Vagina (tissue), 2 donors: ENCODE results near the gene SERPINF2.

Source experiments
- POLR2A ChIP-seq, 2 donors: fragments of 450-650 bp; IDR thresholded peaks; one replicate each; pipeline ENCODE4 v1.6.1; 2017; ENCODE audit warnings: antibody characterized with exemption in 2 of 2, mild to moderate bottlenecking in 2 of 2, moderate library complexity in 2 of 2
- POLR2AphosphoS5 ChIP-seq, 2 donors: sonication (generic); formaldehyde crosslinking; IDR thresholded peaks; one replicate each; pipeline ENCODE4 v1.9.0; 2017; ENCODE audit warnings: antibody characterized with exemption in 2 of 2, mild to moderate bottlenecking in 2 of 2, low read depth in 1 of 2; ENCODE audit not compliant: insufficient read depth in 1 of 2
- TF ChIP-seq, protein P1 (sequence below), 3 experiments: fragments of 450-650 bp in 2 of 3; fragments of 200-600 bp in 1 of 3; sonication (generic) in 1 of 3; IDR thresholded peaks; one replicate each; pipeline ENCODE4 v1.5.1; 2017 to 2019; ENCODE audit warnings: antibody characterized with exemption in 3 of 3, mild to moderate bottlenecking in 2 of 3, moderate library complexity in 2 of 3

DNA sequence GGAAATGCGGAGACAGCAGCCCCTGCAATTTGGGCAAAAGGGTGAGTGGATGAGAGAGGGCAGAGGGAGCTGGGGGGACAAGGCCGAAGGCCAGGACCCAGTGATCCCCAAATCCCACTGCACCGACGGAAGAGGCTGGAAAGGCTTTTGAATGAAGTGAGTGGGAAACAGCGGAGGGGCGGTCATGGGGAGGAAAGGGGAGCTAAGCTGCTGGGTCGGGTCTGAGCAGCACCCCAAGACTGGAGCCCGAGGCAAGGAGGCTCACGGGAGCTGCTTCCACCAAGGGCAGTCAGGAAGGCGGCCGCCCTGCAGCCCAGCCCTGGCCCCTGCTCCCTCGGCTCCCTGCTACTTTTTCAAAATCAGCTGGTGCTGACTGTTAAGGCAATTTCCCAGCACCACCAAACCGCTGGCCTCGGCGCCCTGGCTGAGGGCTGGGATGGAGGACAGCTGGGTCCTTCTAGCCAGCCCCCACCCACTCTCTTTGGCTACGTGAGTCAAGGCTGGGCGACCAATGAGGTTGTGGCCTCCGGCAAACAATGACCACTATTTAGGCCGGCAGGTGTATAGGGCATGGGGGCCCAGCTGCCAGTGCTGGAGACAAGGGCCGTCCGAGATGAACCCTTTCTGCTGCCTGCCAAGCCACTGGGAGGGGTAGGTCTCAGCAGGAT is 19.7 kb downstream of the SERPINF2 start:
- TF ChIP-seq POLR2A (IDR thresholded peaks at IDR 0.05) = no peak
- TF ChIP-seq, protein P1, sequence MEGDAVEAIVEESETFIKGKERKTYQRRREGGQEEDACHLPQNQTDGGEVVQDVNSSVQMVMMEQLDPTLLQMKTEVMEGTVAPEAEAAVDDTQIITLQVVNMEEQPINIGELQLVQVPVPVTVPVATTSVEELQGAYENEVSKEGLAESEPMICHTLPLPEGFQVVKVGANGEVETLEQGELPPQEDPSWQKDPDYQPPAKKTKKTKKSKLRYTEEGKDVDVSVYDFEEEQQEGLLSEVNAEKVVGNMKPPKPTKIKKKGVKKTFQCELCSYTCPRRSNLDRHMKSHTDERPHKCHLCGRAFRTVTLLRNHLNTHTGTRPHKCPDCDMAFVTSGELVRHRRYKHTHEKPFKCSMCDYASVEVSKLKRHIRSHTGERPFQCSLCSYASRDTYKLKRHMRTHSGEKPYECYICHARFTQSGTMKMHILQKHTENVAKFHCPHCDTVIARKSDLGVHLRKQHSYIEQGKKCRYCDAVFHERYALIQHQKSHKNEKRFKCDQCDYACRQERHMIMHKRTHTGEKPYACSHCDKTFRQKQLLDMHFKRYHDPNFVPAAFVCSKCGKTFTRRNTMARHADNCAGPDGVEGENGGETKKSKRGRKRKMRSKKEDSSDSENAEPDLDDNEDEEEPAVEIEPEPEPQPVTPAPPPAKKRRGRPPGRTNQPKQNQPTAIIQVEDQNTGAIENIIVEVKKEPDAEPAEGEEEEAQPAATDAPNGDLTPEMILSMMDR (IDR thresholded peaks at IDR 0.05) = no peak
- TF ChIP-seq POLR2AphosphoS5 (IDR thresholded peaks at IDR 0.05; ENCODE audit: insufficient read depth in 1 of 2, low read depth in 1 of 2) = no peak
